GM18526 (cell line): Measurements from ENCODE around the gene SYNGAP1.
A peak's percentile ranks its signal among the peaks of the same experiment; 100 is the strongest.

Source experiments
- POLR2A ChIP-seq: IDR thresholded peaks from 3 replicates; pipeline ENCODE4 v1.6.1; 2011; ENCODE audit not compliant: insufficient read length; ENCODE audit errors: extremely low read depth

The SYNGAP1 gene

GRCh38 chr6:33428966-33429749, 9.3 kb downstream of the SYNGAP1 start:
- TF ChIP-seq POLR2A, result no peak

GRCh38 chr6:33429750-33430052, 9.8 kb downstream of the SYNGAP1 start:
- TF ChIP-seq POLR2A, result no peak

GRCh38 chr6:33430334-33430733, 10.5 kb downstream of the SYNGAP1 start:
- no peak for TF ChIP-seq POLR2A

GRCh38 chr6:33430991-33431879, 11.4 kb downstream of the SYNGAP1 start:
- TF ChIP-seq POLR2A, result peak; percentile 20

GRCh38 chr6:33431880-33432541, 12.1 kb downstream of the SYNGAP1 start:
- TF ChIP-seq POLR2A, result no peak

- no peak for TF ChIP-seq POLR2A
These were observed 12.7 kb downstream of the SYNGAP1 start for GRCh38 chr6:33432546-33432945.

GRCh38 chr6:33433001-33433543, 13.2 kb downstream of the SYNGAP1 start:
- no peak for TF ChIP-seq POLR2A

GRCh38 chr6:33433544-33434191, 13.8 kb downstream of the SYNGAP1 start:
- no peak for TF ChIP-seq POLR2A

- no peak for TF ChIP-seq POLR2A
These were observed 15.1 kb downstream of the SYNGAP1 start for GRCh38 chr6:33434961-33435360.

GRCh38 chr6:33437666-33438065, 17.8 kb downstream of the SYNGAP1 start:
- no peak for TF ChIP-seq POLR2A

GRCh38 chr6:33438978-33439594, 19.2 kb downstream of the SYNGAP1 start:
- no peak for TF ChIP-seq POLR2A

- TF ChIP-seq POLR2A, result no peak
These were observed 20.2 kb downstream of the SYNGAP1 start for GRCh38 chr6:33439956-33440648.

GRCh38 chr6:33440649-33441309, 20.9 kb downstream of the SYNGAP1 start:
- no peak for TF ChIP-seq POLR2A
